BLaER1 treated with 17β-estradiol and CSF1 and Interleukin-3, amounts not matched to agents 10 nM and 100 nM (cell line): Measurements from ENCODE around the gene FAM120A.
A peak's percentile ranks its signal among the peaks of the same experiment; 100 is the strongest.

ENCODE experiments used
- H3K27ac ChIP-seq, 11 experiments: shearing (Covaris generic); formaldehyde crosslinking; 2 replicates each; pipeline ENCODE4 v1.8.1; 2022
- H3K27me3 ChIP-seq, 11 experiments: shearing (Covaris generic); formaldehyde crosslinking; 2 replicates each; pipeline ENCODE4 v1.8.1; 2022
- H3K36me3 ChIP-seq, 11 experiments: shearing (Covaris generic); formaldehyde crosslinking; 2 replicates each; pipeline ENCODE4 v1.8.1; 2022
- H3K4me1 ChIP-seq, 10 experiments: shearing (Covaris generic); formaldehyde crosslinking; 2 replicates each; pipeline ENCODE4 v1.8.1; 2022
- H3K4me2 ChIP-seq, 11 experiments: shearing (Covaris generic); formaldehyde crosslinking; 2 replicates each; pipeline ENCODE4 v1.8.1; 2022
- H3K4me3 ChIP-seq, 10 experiments: shearing (Covaris generic); formaldehyde crosslinking; 2 replicates each; pipeline ENCODE4 v1.8.1; 2022
- H3K9ac ChIP-seq, 11 experiments: shearing (Covaris generic); formaldehyde crosslinking; 2 replicates each; pipeline ENCODE4 v1.8.1; 2022
- H3K9me3 ChIP-seq, 11 experiments: shearing (Covaris generic); formaldehyde crosslinking; replicated peaks in 1 of 11; 2 replicates each; pipeline ENCODE4 v1.8.1; 2022
- H4K20me1 ChIP-seq, 11 experiments: shearing (Covaris generic); formaldehyde crosslinking; 2 replicates each; pipeline ENCODE4 v1.8.1; 2022
- Cebpa-rat ChIP-seq, 11 experiments: shearing (Covaris generic); IDR thresholded peaks; 2 replicates each; pipeline ENCODE4 v1.8.1; 2022

Gene FAM120A

DNA sequence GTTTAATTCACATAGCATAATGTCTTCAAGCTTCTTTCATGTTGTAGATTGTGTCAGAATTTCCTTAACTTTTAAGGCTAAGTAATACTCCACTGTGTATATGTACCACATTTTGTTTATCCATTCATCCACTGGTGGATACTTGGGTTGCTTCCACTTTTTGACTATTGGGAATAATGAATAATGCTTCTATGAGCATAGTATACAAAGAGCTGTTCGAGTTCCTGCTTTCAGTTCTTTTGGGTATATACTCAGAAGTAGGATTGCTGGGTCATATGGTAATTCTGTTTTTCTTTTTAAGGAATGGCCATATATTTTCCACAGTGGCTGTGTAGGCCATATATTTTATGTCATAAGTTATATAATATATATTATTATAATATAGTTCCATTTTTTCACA is 5.5 kb downstream of the FAM120A start:
- no peaks in the 10 kb centered on the region for H3K27me3 ChIP-seq
- peaks cover 35 to 78% (median 46%) of the 10 kb centered on the region in 10 experiments for H3K4me1 ChIP-seq
- peaks cover 15 to 92% (median 66%) of the 10 kb centered on the region in 11 experiments; a peak in 17 of 22 replicates for H4K20me1 ChIP-seq
- H3K4me2 ChIP-seq: peak overlapping the region in 3 of 11 experiments; percentile 95 to 97 (median 95); a peak in 5 of 22 replicates
- H3K9me3 ChIP-seq: no peaks in the 10 kb centered on the region; a peak in 1 of 22 replicates
- H3K36me3 ChIP-seq: peaks cover 0 to 58% (median 43%) of the 10 kb centered on the region in 11 experiments; a peak in 17 of 22 replicates
- TF ChIP-seq Cebpa-rat (IDR thresholded peaks at IDR 0.05): no peak
- no peak overlapping the region for H3K4me3 ChIP-seq
- no peak overlapping the region for H3K9ac ChIP-seq
- H3K27ac ChIP-seq: no peak overlapping the region

DNA sequence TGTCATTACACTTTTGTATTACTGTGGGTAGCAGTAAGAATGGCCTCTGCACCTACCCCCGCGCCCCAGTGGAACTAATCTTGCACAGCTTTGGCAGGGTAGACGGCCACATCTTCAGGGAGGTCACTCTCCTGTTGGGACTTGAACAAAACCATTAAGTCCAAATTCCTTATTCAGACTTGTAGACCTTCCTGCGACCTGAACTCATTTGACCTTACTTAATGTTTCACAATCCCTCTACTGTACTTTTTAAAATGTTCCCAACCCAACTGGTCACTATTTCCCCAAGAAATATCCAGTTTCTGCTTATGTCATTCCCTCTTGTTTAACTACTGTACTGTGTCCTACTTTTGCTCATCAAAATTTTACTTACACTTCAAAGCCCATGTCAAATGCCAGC is 7.2 kb downstream of the FAM120A start:
- peaks cover 15 to 98% (median 76%) of the 10 kb centered on the region in 11 experiments; a peak in 17 of 22 replicates for H4K20me1 ChIP-seq
- no peaks in the 10 kb centered on the region for H3K27me3 ChIP-seq
- TF ChIP-seq Cebpa-rat (IDR thresholded peaks at IDR 0.05): no peak
- no peak overlapping the region for H3K4me3 ChIP-seq
- peaks cover 0 to 60% (median 46%) of the 10 kb centered on the region in 11 experiments; a peak in 17 of 22 replicates for H3K36me3 ChIP-seq
- peak overlapping the region in 6 of 11 experiments; percentile 11 to 95 (median 36); a peak in 10 of 22 replicates for H3K4me2 ChIP-seq
- no peak overlapping the region for H3K9ac ChIP-seq
- no peak overlapping the region for H3K27ac ChIP-seq
- H3K9me3 ChIP-seq: no peaks in the 10 kb centered on the region; a peak in 1 of 22 replicates
- H3K4me1 ChIP-seq: peaks cover 36 to 93% (median 54%) of the 10 kb centered on the region in 10 experiments

DNA sequence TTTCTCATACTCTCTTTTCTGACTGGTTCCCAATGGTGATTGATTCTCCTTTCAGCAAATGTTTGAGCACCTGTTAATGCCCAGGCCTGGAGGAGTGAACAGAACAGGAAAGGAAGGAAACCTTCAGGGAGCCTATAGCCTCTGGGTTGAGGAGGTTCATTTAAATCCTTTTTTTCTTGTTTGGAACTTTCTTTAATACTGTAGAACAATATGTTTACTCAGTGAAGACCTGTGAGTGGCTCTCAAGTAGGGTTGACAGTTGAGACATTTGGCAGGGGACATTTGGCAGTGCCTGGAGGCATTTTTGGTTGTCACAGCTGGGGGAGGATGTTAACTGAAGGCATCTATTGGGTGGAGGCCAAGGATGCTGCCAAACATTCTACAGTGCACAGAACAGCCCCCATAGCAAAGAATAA is 8.0 kb downstream of the FAM120A start:
- H4K20me1 ChIP-seq: peaks cover 15 to 98% (median 70%) of the 10 kb centered on the region in 11 experiments; a peak in 17 of 22 replicates

DNA sequence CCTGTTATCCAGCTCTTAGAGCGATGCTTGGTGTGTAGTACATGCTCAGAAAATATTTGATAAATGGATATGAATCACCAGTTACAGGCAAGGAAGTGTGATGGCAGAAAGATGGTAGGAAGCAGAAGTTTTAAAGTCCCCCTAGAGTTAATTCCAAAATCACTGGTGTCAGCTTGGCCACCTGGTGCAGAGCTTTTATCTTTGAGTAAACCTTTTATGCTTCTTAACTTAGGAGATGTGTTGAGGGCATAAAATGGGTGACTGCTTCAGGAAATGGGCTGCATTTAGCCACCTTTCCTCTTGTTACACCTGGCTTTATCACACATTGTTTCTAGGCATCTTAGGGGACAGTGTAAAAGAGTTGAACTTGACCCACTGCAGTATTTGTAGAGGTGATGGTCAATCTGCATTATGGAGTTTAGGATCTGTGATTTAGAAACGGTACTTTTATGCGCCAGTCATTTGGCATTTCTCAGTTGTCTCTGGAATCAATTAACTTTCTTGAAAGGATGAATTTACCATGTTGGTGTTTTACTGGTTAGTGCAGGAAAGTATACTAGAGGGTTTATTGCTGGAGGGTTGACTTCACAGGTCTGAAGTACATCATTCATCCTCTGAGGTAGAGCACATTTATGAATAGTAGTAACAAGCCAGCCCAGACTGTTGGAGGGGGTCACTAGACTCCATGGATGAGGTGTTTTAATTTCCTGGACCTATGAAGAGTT is 9.4 kb downstream of the FAM120A start:
- TF ChIP-seq Cebpa-rat (IDR thresholded peaks at IDR 0.05): no peak
- no peak overlapping the region for H3K9ac ChIP-seq
- H3K27ac ChIP-seq: peak overlapping the region in 2 of 11 experiments; percentile 15 to 22; a peak in 2 of 22 replicates
- no peaks in the 10 kb centered on the region for H3K27me3 ChIP-seq
- H3K36me3 ChIP-seq: peaks cover 0 to 47% (median 36%) of the 10 kb centered on the region in 11 experiments; a peak in 17 of 22 replicates
- H3K4me3 ChIP-seq: no peak overlapping the region
- H4K20me1 ChIP-seq: peaks cover 15 to 98% (median 60%) of the 10 kb centered on the region in 11 experiments; a peak in 16 of 22 replicates
- H3K4me1 ChIP-seq: peaks cover 39 to 96% (median 59%) of the 10 kb centered on the region in 10 experiments
- no peaks in the 10 kb centered on the region; a peak in 1 of 22 replicates for H3K9me3 ChIP-seq
- peak overlapping the region; percentile 16 to 51 (median 33); a peak in 20 of 22 replicates for H3K4me2 ChIP-seq

More for the DNA sequence above, 8.0 kb downstream of the FAM120A start:
- Histone ChIP-seq H3K27me3 (no peaks in the 10 kb centered on the region), H3K27ac (no peak overlapping the region), H3K36me3 (peaks cover 0 to 55% (median 43%) of the 10 kb centered on the region in 11 experiments; a peak in 17 of 22 replicates), H3K4me3 (no peak overlapping the region), H3K9ac (no peak overlapping the region), H3K9me3 (no peaks in the 10 kb centered on the region; a peak in 1 of 22 replicates), H3K4me2 (peak overlapping the region in 8 of 11 experiments; percentile 2 to 43 (median 16); a peak in 2 of 22 replicates), H3K4me1 (peaks cover 37 to 96% (median 57%) of the 10 kb centered on the region in 10 experiments)
- TF ChIP-seq Cebpa-rat (IDR thresholded peaks at IDR 0.05): no peak

DNA sequence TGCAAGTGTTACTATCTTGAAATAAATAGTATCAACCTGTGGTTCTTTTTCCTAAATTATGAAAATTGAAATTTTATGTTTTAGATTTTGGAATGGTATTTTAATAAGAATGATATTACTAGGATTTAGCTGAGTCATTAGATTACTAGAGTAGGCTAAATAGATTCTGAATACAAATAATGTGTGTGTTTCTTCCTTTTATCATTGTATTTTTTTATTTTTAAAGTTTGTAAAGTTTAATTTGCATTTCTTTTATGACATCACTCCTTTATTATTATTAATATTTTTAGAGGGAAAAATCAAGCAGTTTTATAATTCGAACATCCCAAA is 9.9 kb downstream of the FAM120A start:
- Histone ChIP-seq H3K4me2 (peak overlapping the region in 3 of 11 experiments; percentile 31 to 47 (median 47); a peak in 3 of 22 replicates), H3K9me3 (no peaks in the 10 kb centered on the region; a peak in 1 of 22 replicates), H4K20me1 (peaks cover 15 to 98% (median 60%) of the 10 kb centered on the region in 11 experiments; a peak in 18 of 22 replicates), H3K36me3 (peaks cover 0 to 48% (median 33%) of the 10 kb centered on the region in 11 experiments; a peak in 17 of 22 replicates), H3K9ac (no peak overlapping the region), H3K27ac (no peak overlapping the region), H3K4me3 (no peak overlapping the region), H3K4me1 (peaks cover 44 to 96% (median 63%) of the 10 kb centered on the region in 10 experiments), H3K27me3 (no peaks in the 10 kb centered on the region)
- no peak for TF ChIP-seq Cebpa-rat (IDR thresholded peaks at IDR 0.05)

DNA sequence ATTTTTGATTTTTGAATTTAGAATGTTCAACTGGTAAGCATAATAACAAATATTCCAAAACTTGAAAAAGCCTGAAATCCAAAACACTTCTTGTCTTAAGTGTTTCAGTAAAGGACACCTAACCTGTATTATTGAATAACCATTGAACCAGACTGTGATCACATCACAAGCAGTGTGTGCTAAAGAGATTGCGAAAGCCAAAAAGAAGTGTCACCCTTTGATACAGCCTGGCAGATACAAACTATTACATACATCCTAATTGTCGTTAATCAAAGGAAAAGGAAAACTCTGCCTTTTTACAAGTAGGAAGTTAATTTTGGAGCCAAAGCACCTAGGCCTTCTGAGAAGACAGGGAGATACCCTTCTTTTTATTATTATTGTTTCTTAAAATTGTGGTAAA is 10.3 kb downstream of the FAM120A start:
- Histone ChIP-seq H3K4me3 (no peak overlapping the region), H3K9ac (no peak overlapping the region), H3K27me3 (no peaks in the 10 kb centered on the region), H4K20me1 (peaks cover 15 to 98% (median 63%) of the 10 kb centered on the region in 11 experiments; a peak in 18 of 22 replicates), H3K4me2 (peak overlapping the region in 3 of 11 experiments; percentile 0 to 13 (median 9); a peak in 2 of 22 replicates), H3K4me1 (peaks cover 49 to 97% (median 67%) of the 10 kb centered on the region in 10 experiments), H3K27ac (no peak overlapping the region), H3K9me3 (no peaks in the 10 kb centered on the region; a peak in 1 of 22 replicates), H3K36me3 (peaks cover 0 to 46% (median 32%) of the 10 kb centered on the region in 11 experiments; a peak in 17 of 22 replicates)
- no peak for TF ChIP-seq Cebpa-rat (IDR thresholded peaks at IDR 0.05)

DNA sequence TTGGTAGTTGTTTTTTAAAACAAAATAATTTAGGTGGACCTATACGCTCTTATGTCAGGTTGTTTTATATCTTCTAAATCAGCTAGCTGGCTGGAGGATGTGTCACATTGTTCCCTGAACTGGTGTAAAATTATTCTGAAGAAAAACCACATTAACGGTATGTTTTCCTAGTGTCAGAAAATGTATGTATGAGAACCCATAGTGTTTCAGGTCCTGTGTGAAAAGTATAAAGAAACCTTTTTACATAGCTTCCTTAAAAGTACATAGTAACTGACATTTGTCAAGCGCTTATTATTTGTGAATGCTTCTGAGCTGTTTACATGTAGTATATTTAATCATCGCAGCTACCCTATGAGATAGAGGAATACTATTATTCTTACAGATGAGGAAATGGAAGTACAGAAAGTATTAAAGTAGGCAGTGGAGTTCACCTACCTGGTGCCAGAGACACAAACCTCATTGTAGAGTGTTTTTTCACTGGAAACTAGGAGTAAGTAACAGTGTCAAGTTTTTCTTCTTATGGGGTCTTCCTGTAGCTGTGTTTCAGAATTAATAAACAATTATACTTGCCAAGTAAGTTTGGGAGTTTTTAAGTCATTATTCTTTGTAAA is 12.3 kb downstream of the FAM120A start:
- Histone ChIP-seq H3K9me3 (no peaks in the 10 kb centered on the region), H4K20me1 (peaks cover 21 to 98% (median 74%) of the 10 kb centered on the region in 11 experiments; a peak in 20 of 22 replicates)

DNA sequence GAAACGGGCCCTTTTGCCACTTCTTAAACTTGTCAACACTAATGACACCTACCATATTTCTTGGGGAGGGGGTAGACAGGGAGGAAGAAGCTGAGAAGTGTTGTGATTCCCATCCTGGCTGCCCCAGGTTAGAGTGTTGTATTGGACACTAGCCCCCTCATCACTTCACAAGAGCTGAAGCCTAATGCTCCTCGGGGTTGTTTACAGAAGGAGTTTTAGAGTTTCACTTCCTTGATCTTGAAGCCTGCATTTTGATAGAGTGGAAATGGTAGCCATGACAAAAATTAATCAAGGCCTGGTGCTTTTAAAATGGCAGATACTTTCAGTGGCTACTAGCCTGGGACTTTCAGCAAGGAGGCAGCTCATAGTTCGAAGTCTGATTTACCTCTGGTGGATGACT is 12.9 kb downstream of the FAM120A start:
- peaks cover 56 to 97% (median 79%) of the 10 kb centered on the region in 10 experiments for H3K4me1 ChIP-seq
- peak overlapping the region; percentile 8 to 88 (median 64); a peak in 20 of 22 replicates for H3K27ac ChIP-seq
- H3K9me3 ChIP-seq: no peaks in the 10 kb centered on the region
- H3K27me3 ChIP-seq: no peaks in the 10 kb centered on the region
- peaks cover 21 to 98% (median 74%) of the 10 kb centered on the region in 11 experiments; a peak in 20 of 22 replicates for H4K20me1 ChIP-seq
- no peak overlapping the region for H3K4me3 ChIP-seq
- H3K9ac ChIP-seq: peak overlapping the region in 6 of 11 experiments; percentile 27 to 66 (median 52); a peak in 11 of 22 replicates
- peak overlapping the region; percentile 40 to 86 (median 67); a peak in 21 of 22 replicates for H3K4me2 ChIP-seq
- peaks cover 0 to 23% (median 9%) of the 10 kb centered on the region in 11 experiments; a peak in 11 of 22 replicates for H3K36me3 ChIP-seq
- no peak for TF ChIP-seq Cebpa-rat (IDR thresholded peaks at IDR 0.05)

More for the DNA sequence above, 12.3 kb downstream of the FAM120A start:
- H3K9ac ChIP-seq: peak overlapping the region in 4 of 11 experiments; percentile 27 to 66 (median 53); a peak in 4 of 22 replicates
- H3K4me1 ChIP-seq: peaks cover 55 to 98% (median 78%) of the 10 kb centered on the region in 10 experiments
- no peak for TF ChIP-seq Cebpa-rat (IDR thresholded peaks at IDR 0.05)
- no peak overlapping the region for H3K4me3 ChIP-seq
- peak overlapping the region in 9 of 11 experiments; percentile 35 to 88 (median 72); a peak in 16 of 22 replicates for H3K27ac ChIP-seq
- H3K4me2 ChIP-seq: peak overlapping the region in 10 of 11 experiments; percentile 40 to 86 (median 59); a peak in 18 of 22 replicates
- H3K27me3 ChIP-seq: no peaks in the 10 kb centered on the region
- peaks cover 0 to 30% (median 14%) of the 10 kb centered on the region in 11 experiments; a peak in 14 of 22 replicates for H3K36me3 ChIP-seq
